Activated naive CD8-positive, alpha-beta T cell treated with anti-CD3 and anti-CD28 coated beads for 36 hours (primary cell): ENCODE measurements around the gene DNM3. TPM values are rescaled to one million over a fixed set of nuclear protein-coding genes. Genes with fewer than 3 reads are reported as not detected.

Source experiments
- DNase-seq: peaks from one replicate; pipeline ENCODE4 v3.0.0; 2021
- H3K27ac Mint-ChIP-seq: one replicate; pipeline ENCODE4 v1.8.0; 2022; ENCODE audit warnings: mild to moderate bottlenecking, moderate library complexity, mixed read lengths
- H3K27me3 Mint-ChIP-seq: one replicate; pipeline ENCODE4 v1.8.0; 2022; ENCODE audit warnings: mild to moderate bottlenecking, mixed read lengths
- H3K36me3 Mint-ChIP-seq: one replicate; pipeline ENCODE4 v1.8.0; 2021; ENCODE audit warnings: mild to moderate bottlenecking, mixed read lengths
- H3K4me1 Mint-ChIP-seq: one replicate; pipeline ENCODE4 v1.8.0; 2021; ENCODE audit warnings: mixed read lengths
- H3K4me3 Mint-ChIP-seq: one replicate; pipeline ENCODE4 v1.8.0; 2022; ENCODE audit warnings: mild to moderate bottlenecking, moderate library complexity, mixed read lengths
- H3K9me3 Mint-ChIP-seq: one replicate; pipeline ENCODE4 v1.8.0; 2022; ENCODE audit warnings: mixed read lengths
- total RNA-seq, 2 experiments: library from RNA; stranded (reverse); gene quantifications; one replicate each; pipeline ENCODE4 v1.2.3, GENCODE V29; 2021

The DNM3 gene
- total RNA-seq, 2 experiments from 2014 or later, result 0.34 to 0.35 TPM

- H3K9me3 Mint-ChIP-seq, result no peaks in the 10 kb centered on the region
- peak within 1 kb of the TSS; percentile 89 for H3K4me3 Mint-ChIP-seq
- H3K36me3 Mint-ChIP-seq, result peaks cover 28% of the 10 kb centered on the region
- peak within 1 kb of the TSS; percentile 89 for H3K27ac Mint-ChIP-seq
- no peaks in the 10 kb centered on the region for H3K27me3 Mint-ChIP-seq
- DNase-seq, result peak; percentile 92
- peaks cover 28% of the 10 kb centered on the region for H3K4me1 Mint-ChIP-seq
Measured at GRCh38 chr1:172443666-172444453, 602.6 kb downstream of the DNM3 start, which contains the start of gene PIGC. Gene PIGC (minus strand): TSS chr1:172444069. CDS start chr1:172442622, 1,447 bp downstream.

DNA sequence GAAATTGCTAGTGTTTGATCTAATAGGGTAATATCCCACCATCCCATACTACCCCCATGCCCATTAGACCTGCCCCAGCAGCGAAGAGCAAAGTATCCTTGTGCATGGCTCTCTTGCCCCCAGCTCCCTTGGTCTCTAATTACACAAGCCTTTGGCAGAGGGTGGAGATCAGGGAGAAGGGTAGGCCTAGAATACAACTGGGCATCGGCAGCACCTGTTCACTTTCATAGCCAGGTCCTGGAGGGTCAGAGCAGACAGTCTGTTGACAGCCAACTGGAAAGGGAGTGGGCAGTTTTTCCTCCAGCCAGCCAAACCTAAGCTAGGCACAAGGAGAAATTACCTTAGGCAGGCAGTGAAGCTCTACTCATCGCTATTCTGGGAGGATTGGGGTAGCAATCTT is 605.2 kb downstream of the DNM3 start:
- H3K4me3 Mint-ChIP-seq, result no peak overlapping the region
- peaks cover 11% of the 10 kb centered on the region for H3K36me3 Mint-ChIP-seq
- H3K9me3 Mint-ChIP-seq, result no peaks in the 10 kb centered on the region
- H3K27ac Mint-ChIP-seq, result no peak overlapping the region
- H3K27me3 Mint-ChIP-seq, result no peaks in the 10 kb centered on the region
- no peak for DNase-seq
- H3K4me1 Mint-ChIP-seq, result peaks cover 35% of the 10 kb centered on the region

GRCh38 chr1:172447641-172448040 is 606.3 kb downstream of the DNM3 start:
- Mint-ChIP-seq H3K9me3 (no peaks in the 10 kb centered on the region), H3K4me1 (peaks cover 24% of the 10 kb centered on the region), H3K36me3 (peaks cover under 1% of the 10 kb centered on the region), H3K4me3 (no peak overlapping the region), H3K27ac (no peak overlapping the region), H3K27me3 (no peaks in the 10 kb centered on the region)
- DNase-seq, result no peak

DNA sequence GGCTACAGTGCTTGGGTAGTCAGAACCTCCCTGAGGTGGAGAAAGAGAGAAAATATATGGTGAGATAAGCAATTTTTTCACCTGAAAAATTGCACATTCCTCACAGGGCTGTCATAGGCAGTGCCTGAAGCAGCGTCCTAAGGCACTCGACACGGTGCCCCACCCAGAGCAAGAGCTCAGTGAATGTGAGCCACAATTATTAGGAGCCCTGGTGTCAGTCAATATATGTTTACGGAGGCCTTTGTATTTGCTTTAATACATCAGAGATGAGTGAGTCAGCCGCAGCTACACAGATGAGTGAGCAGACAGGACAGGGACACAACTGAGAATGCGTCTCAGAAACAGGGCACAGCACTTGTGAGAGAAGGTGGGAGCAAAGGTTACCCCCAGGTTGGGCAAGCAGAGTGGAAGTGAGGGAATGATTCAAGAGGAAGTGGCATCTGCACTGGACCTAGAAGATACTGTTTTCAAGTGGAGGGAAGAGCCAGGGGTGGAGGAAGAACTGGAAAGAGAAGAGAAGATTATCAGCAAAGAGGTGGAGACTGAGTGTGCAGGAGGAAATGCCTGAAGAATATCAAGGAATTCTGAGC is 607.8 kb downstream of the DNM3 start:
- no peak for DNase-seq
- Mint-ChIP-seq H3K27me3 (no peaks in the 10 kb centered on the region), H3K36me3 (no peaks in the 10 kb centered on the region), H3K9me3 (no peaks in the 10 kb centered on the region), H3K4me1 (peaks cover 22% of the 10 kb centered on the region), H3K4me3 (no peak overlapping the region), H3K27ac (no peak overlapping the region)

DNA sequence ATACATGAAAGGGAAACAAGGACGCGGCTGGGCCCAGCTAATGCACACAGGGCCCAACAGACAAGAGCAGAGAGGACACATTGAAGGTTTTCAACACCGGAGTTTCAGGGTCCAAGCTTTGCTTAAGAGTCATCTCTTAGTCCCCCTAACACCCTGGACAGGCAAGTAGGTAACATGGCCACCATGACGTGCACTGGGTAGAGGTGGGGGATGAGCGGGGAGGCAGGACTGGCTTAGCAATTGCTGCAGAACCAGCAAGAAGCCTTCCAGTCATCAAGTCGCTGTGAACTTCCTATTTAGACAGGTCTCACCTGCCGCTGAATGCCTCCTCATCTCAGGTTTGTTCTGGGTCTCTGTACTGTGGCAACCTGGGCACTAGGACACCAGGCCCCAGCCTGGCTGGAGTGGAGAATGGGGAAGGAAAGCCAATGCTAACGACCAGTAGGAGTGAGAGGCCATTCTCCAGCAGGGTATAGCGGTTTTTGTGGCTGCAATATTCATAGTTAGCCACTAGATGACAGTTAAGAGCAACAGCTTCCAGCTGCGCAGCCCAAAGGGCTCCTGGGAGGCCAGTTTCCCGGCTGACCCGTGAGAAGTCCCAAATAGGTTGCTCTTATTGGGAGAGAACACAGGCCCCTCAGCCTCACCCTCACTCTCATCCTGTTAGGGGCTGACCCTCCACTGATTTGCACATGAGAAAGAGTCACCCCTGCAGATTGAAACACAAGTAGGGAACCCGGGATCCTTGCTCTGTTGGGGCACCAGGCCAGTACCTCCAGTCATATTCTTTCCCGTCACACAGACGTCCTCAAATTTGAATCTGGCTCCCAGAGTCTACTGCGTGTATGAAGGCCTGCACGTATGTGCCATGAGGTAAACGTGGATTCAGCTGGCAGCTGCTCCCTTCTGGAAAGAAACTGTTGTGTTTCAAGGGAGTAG is 608.6 kb downstream of the DNM3 start:
- H3K4me1 Mint-ChIP-seq, result peaks cover 19% of the 10 kb centered on the region
- H3K9me3 Mint-ChIP-seq, result no peaks in the 10 kb centered on the region
- no peaks in the 10 kb centered on the region for H3K36me3 Mint-ChIP-seq
- H3K4me3 Mint-ChIP-seq, result peak overlapping the region; percentile 15
- DNase-seq, result no peak
- H3K27ac Mint-ChIP-seq, result peak overlapping the region; percentile 61
- peaks cover 2% of the 10 kb centered on the region for H3K27me3 Mint-ChIP-seq

GRCh38 chr1:172450524-172450885 is 609.2 kb downstream of the DNM3 start:
- H3K36me3 Mint-ChIP-seq, result no peaks in the 10 kb centered on the region
- peaks cover 19% of the 10 kb centered on the region for H3K4me1 Mint-ChIP-seq
- no peaks in the 10 kb centered on the region for H3K9me3 Mint-ChIP-seq
- H3K27ac Mint-ChIP-seq, result peak overlapping the region; percentile 11
- H3K27me3 Mint-ChIP-seq, result peaks cover 5% of the 10 kb centered on the region
- no peak for DNase-seq
- H3K4me3 Mint-ChIP-seq, result no peak overlapping the region

GRCh38 chr1:172451002-172451443 is 609.7 kb downstream of the DNM3 start:
- Mint-ChIP-seq H3K27ac (peak overlapping the region; percentile 11), H3K4me3 (no peak overlapping the region), H3K36me3 (no peaks in the 10 kb centered on the region), H3K9me3 (no peaks in the 10 kb centered on the region), H3K4me1 (peaks cover 19% of the 10 kb centered on the region), H3K27me3 (peaks cover 5% of the 10 kb centered on the region)
- no peak for DNase-seq

GRCh38 chr1:172452536-172453152 is 611.3 kb downstream of the DNM3 start:
- Mint-ChIP-seq H3K9me3 (no peaks in the 10 kb centered on the region), H3K27me3 (peaks cover 5% of the 10 kb centered on the region), H3K4me1 (peaks cover 19% of the 10 kb centered on the region), H3K4me3 (no peak overlapping the region), H3K27ac (no peak overlapping the region), H3K36me3 (no peaks in the 10 kb centered on the region)
- no peak for DNase-seq

GRCh38 chr1:172453153-172453545 is 611.9 kb downstream of the DNM3 start:
- H3K4me1 Mint-ChIP-seq, result peaks cover 19% of the 10 kb centered on the region
- no peak for DNase-seq
- H3K27ac Mint-ChIP-seq, result no peak overlapping the region
- peaks cover 5% of the 10 kb centered on the region for H3K27me3 Mint-ChIP-seq
- H3K36me3 Mint-ChIP-seq, result no peaks in the 10 kb centered on the region
- no peaks in the 10 kb centered on the region for H3K9me3 Mint-ChIP-seq
- H3K4me3 Mint-ChIP-seq, result no peak overlapping the region

- H3K27me3 Mint-ChIP-seq, result peaks cover 5% of the 10 kb centered on the region
- no peak for DNase-seq
- peaks cover 19% of the 10 kb centered on the region for H3K4me1 Mint-ChIP-seq
- H3K27ac Mint-ChIP-seq, result no peak overlapping the region
- no peak overlapping the region for H3K4me3 Mint-ChIP-seq
- H3K9me3 Mint-ChIP-seq, result no peaks in the 10 kb centered on the region
- H3K36me3 Mint-ChIP-seq, result no peaks in the 10 kb centered on the region
Measured at GRCh38 chr1:172453607-172454006, 612.3 kb downstream of the DNM3 start.

GRCh38 chr1:172455451-172455850 is 614.2 kb downstream of the DNM3 start:
- Mint-ChIP-seq H3K9me3 (no peaks in the 10 kb centered on the region), H3K27me3 (peaks cover 5% of the 10 kb centered on the region), H3K4me1 (peaks cover 12% of the 10 kb centered on the region), H3K4me3 (no peak overlapping the region), H3K27ac (no peak overlapping the region), H3K36me3 (no peaks in the 10 kb centered on the region)
- no peak for DNase-seq

GRCh38 chr1:172456344-172456769 is 615.1 kb downstream of the DNM3 start:
- H3K36me3 Mint-ChIP-seq, result no peaks in the 10 kb centered on the region
- no peak overlapping the region for H3K27ac Mint-ChIP-seq
- peaks cover 3% of the 10 kb centered on the region for H3K4me1 Mint-ChIP-seq
- H3K27me3 Mint-ChIP-seq, result peaks cover 5% of the 10 kb centered on the region
- no peaks in the 10 kb centered on the region for H3K9me3 Mint-ChIP-seq
- DNase-seq, result no peak
- no peak overlapping the region for H3K4me3 Mint-ChIP-seq

GRCh38 chr1:172457479-172458130 is 616.3 kb downstream of the DNM3 start:
- Mint-ChIP-seq H3K4me1 (peaks cover 2% of the 10 kb centered on the region), H3K27ac (no peak overlapping the region), H3K27me3 (peaks cover 5% of the 10 kb centered on the region), H3K4me3 (no peak overlapping the region), H3K36me3 (no peaks in the 10 kb centered on the region), H3K9me3 (no peaks in the 10 kb centered on the region)
- no peak for DNase-seq

GRCh38 chr1:172460177-172460576 is 618.9 kb downstream of the DNM3 start:
- Mint-ChIP-seq H3K9me3 (no peaks in the 10 kb centered on the region), H3K4me3 (no peak overlapping the region), H3K27ac (no peak overlapping the region), H3K4me1 (no peaks in the 10 kb centered on the region), H3K27me3 (peaks cover under 1% of the 10 kb centered on the region), H3K36me3 (no peaks in the 10 kb centered on the region)
- DNase-seq, result no peak
